HL-60 (cell line): ENCODE results near the gene SHROOM3.

Source experiments
- DNase-seq, 2 experiments: peaks; one replicate each; pipeline ENCODE4 v3.0.0-alpha.2; 2010 to 2020; ENCODE audit warnings: low read depth in 1 of 2, low spot score in 1 of 2
- H3K27ac ChIP-seq: fragments of 250-450 bp; sonication (Bioruptor Pico); replicated peaks from 2 replicates; pipeline ENCODE4 v1.5.1; 2020; ENCODE audit warnings: mild to moderate bottlenecking, moderate library complexity
- H3K27me3 ChIP-seq: fragments of 250-450 bp; sonication (Bioruptor Pico); 2 replicates; pipeline ENCODE4 v1.5.1; 2021; ENCODE audit warnings: mild to moderate bottlenecking, moderate library complexity; ENCODE audit not compliant: insufficient read depth, poor library complexity, severe bottlenecking
- H3K4me3 ChIP-seq: replicated peaks from 2 replicates; pipeline ENCODE4 v1.5.1; 2011; ENCODE audit warnings: mild to moderate bottlenecking, control low read depth, low read length; ENCODE audit not compliant: insufficient read depth
- CTCF ChIP-seq: IDR thresholded peaks from one replicate; pipeline ENCODE4 v1.5.1; 2011; ENCODE audit warnings: low read length, control low read depth, inconsistent platforms; ENCODE audit not compliant: insufficient read depth
- GABPA ChIP-seq: IDR thresholded peaks from 2 replicates; pipeline ENCODE4 v1.6.1; 2012; ENCODE audit warnings: low read depth
- POLR2AphosphoS5 ChIP-seq: IDR thresholded peaks from 2 replicates; pipeline ENCODE4 v1.6.1; 2012; ENCODE audit warnings: low read depth
- REST ChIP-seq: IDR thresholded peaks from 2 replicates; pipeline ENCODE4 v1.6.1; 2012; ENCODE audit warnings: low read depth; ENCODE audit not compliant: insufficient replicate concordance
- SPI1 ChIP-seq: IDR thresholded peaks from 2 replicates; pipeline ENCODE4 v1.6.1; 2012; ENCODE audit warnings: low read depth, mild to moderate bottlenecking, borderline replicate concordance

Gene SHROOM3

GRCh38 chr4:76388160-76388908 lies 46.7 kb upstream of the SHROOM3 start:
- Histone ChIP-seq H3K4me3 (no peak overlapping the region), H3K27me3 (no peaks in the 10 kb centered on the region), H3K27ac (no peak overlapping the region)
- DNase-seq = no peak
- TF ChIP-seq POLR2AphosphoS5 (no peak), GABPA (no peak), REST (no peak), CTCF (no peak), SPI1 (no peak)

- Histone ChIP-seq H3K27me3 (peaks cover 4% of the 10 kb centered on the region), H3K4me3 (no peak overlapping the region), H3K27ac (no peak overlapping the region)
- TF ChIP-seq GABPA (no peak), POLR2AphosphoS5 (no peak), REST (no peak), SPI1 (no peak), CTCF (no peak)
- DNase-seq = no peak
These were observed 33.4 kb upstream of the SHROOM3 start for GRCh38 chr4:76401654-76402053.

GRCh38 chr4:76406081-76406480 lies 28.9 kb upstream of the SHROOM3 start:
- no peak overlapping the region for H3K4me3 ChIP-seq
- H3K27me3 ChIP-seq = peaks cover 4% of the 10 kb centered on the region
- no peak for DNase-seq
- no peak for TF ChIP-seq GABPA
- no peak for TF ChIP-seq SPI1
- no peak for TF ChIP-seq POLR2AphosphoS5
- TF ChIP-seq CTCF = no peak
- TF ChIP-seq REST = no peak
- H3K27ac ChIP-seq = no peak overlapping the region
